Pancreas (tissue), 10 donors: ENCODE results near the gene EIF4E1B. TPM values are rescaled to one million over a fixed set of nuclear protein-coding genes. Genes with fewer than 3 reads are reported as not detected.

ENCODE experiments used
- ATAC-seq, 4 donors: fragments of 200-7000 bp; cut with Tn5 transposase; one replicate each; pipeline versions ENCODE4 v1.8.0 to v1.9.1; 2020; ENCODE audit warnings: mild to moderate bottlenecking in 4 of 4, moderate library complexity in 4 of 4
- DNase-seq, 6 donors: peaks; one replicate each; pipeline ENCODE4 v3.0.0-alpha.2; 2020
- FAIRE-seq: peaks from 2 replicates; lab custom pipeline; 2012; peaks lifted over from hg19 to GRCh38; lab: Jason Lieb, UNC
- H3K27ac ChIP-seq, 4 donors: fragments of 200-600 bp; sonication (generic); 1 replicate in 3 of 4; 2 replicates in 1 of 4; pipeline versions ENCODE4 v1.5.0 to v1.8.0; 2020
- H3K27me3 ChIP-seq, 4 donors: fragments of 200-600 bp; one replicate each; pipeline ENCODE4 v1.8.0; 2021
- H3K36me3 ChIP-seq, 3 donors: fragments of 200-600 bp; sonication (generic) in 1 of 3; one replicate each; pipeline versions ENCODE4 v1.5.0 to v1.8.0; 2020 to 2021
- H3K4me1 ChIP-seq, 3 donors: fragments of 200-600 bp; one replicate each; pipeline ENCODE4 v1.8.0; 2021
- H3K4me3 ChIP-seq, 4 donors: fragments of 200-600 bp; sonication (generic) in 2 of 4; one replicate each; pipeline versions ENCODE4 v1.5.0 to v1.8.0; 2020 to 2021
- H3K9me3 ChIP-seq, 4 donors: fragments of 200-600 bp; one replicate each; pipeline ENCODE4 v1.8.0; 2021
- WGBS, 2 donors: extraction: QIAGEN DNeasy Blood & Tissue Kit; methylation state at CpG; one replicate each; pipeline ENCODE4 v1.1.7; 2013; 5-methylcytosine and 5-hydroxymethylcytosine counted together
- intact Hi-C, 3 donors: fragments of 100-400 bp; cut with DNase I; formaldehyde crosslinking; loops; one replicate each; pipeline versions ENCODE4 v1.11.1 to v1.14.2; 2022
- polyA plus RNA-seq, 2 donors: library from polyadenylated mRNA; stranded (reverse); fragments of 200-250 nt; gene quantifications; one replicate each; pipeline ENCODE4 v1.2.3, GENCODE V29; 2013
- total RNA-seq, 6 donors: library from RNA; stranded (reverse); fragmentation: NEBNext Ultra II Directional in 4 of 6; extraction: Animal tissue kit (Norgen Biotek cat#: 25700) in 4 of 6; gene quantifications; one replicate each; pipeline versions ENCODE4 v1.2.1 to v1.2.4, GENCODE V29; 2021 to 2023
- TF ChIP-seq, protein P1 (sequence below), 4 donors: fragments of 200-600 bp; sonication (generic) in 3 of 4; IDR thresholded peaks; one replicate each; pipeline versions ENCODE4 v1.5.0 to v1.8.0; 2021; ENCODE audit warnings: antibody characterized with exemption in 4 of 4
- donor health status: healthy with polysubstance abuse.
- donor health status: DM: no; HTN: no; CAD: no; lungs with moderate emphysema.
- donor health status: DM: no; HTN: no; CAD: no.
- donor health status: control.
- donor health status: control.
- donor health status: Bipolar disorder and iron deficiency.
- donor health status: DM: yes; HTN: yes; CAD: no.
- donor health status: DM: no; HTN: no; CAD: no.
- donor health status: DM: no; HTN: no; CAD: no.
- donor health status: DM: yes; HTN: yes; CAD: no.

Gene EIF4E1B
- total and polyA plus RNA-seq, 8 donors: 0.04 to 1.5 (median 0.30) TPM; not detected in 5

DNA sequence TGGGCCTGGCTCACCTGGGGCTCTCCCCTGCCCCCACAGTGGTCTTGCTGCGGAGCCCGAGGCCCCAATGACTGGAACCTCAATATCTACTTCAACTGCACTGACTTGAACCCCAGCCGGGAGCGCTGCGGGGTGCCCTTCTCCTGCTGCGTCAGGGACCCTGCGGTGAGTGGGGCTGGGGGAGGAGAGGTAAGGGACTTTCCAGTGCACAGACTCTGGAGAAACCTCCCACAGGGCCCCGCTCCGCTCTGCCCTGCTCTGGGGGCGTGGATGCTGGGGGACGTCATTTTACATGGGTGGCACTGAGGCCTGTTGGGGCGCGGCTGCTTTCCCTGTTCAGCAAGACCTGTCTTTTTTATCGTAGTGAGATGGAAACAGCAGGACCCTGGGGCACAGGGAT is 24.4 kb downstream of the EIF4E1B start:
- Histone ChIP-seq H3K4me3 (no peak overlapping the region), H3K9me3 (no peaks in the 10 kb centered on the region), H3K4me1 (peaks cover 0 to 5% (median 0%) of the 10 kb centered on the region in 3 donors), H3K27ac (no peak overlapping the region), H3K36me3 (no peaks in the 10 kb centered on the region), H3K27me3 (no peaks in the 10 kb centered on the region)
- 96 to 98% methylated on average over 14 of the region's 14 CpGs for WGBS, 2 donors
- FAIRE-seq (no peak), DNase-seq (peak in 1 of 6 donors; percentile 63), ATAC-seq (no peak)
- intact Hi-C loops: loop anchor here in 1 of 3 donors (5.0 kb wide), 1 partner anchor 302 kb away; no protein-coding TSS in a partner anchor
- TF ChIP-seq, protein P1, sequence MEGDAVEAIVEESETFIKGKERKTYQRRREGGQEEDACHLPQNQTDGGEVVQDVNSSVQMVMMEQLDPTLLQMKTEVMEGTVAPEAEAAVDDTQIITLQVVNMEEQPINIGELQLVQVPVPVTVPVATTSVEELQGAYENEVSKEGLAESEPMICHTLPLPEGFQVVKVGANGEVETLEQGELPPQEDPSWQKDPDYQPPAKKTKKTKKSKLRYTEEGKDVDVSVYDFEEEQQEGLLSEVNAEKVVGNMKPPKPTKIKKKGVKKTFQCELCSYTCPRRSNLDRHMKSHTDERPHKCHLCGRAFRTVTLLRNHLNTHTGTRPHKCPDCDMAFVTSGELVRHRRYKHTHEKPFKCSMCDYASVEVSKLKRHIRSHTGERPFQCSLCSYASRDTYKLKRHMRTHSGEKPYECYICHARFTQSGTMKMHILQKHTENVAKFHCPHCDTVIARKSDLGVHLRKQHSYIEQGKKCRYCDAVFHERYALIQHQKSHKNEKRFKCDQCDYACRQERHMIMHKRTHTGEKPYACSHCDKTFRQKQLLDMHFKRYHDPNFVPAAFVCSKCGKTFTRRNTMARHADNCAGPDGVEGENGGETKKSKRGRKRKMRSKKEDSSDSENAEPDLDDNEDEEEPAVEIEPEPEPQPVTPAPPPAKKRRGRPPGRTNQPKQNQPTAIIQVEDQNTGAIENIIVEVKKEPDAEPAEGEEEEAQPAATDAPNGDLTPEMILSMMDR (IDR thresholded peaks at IDR 0.05): no peak

DNA sequence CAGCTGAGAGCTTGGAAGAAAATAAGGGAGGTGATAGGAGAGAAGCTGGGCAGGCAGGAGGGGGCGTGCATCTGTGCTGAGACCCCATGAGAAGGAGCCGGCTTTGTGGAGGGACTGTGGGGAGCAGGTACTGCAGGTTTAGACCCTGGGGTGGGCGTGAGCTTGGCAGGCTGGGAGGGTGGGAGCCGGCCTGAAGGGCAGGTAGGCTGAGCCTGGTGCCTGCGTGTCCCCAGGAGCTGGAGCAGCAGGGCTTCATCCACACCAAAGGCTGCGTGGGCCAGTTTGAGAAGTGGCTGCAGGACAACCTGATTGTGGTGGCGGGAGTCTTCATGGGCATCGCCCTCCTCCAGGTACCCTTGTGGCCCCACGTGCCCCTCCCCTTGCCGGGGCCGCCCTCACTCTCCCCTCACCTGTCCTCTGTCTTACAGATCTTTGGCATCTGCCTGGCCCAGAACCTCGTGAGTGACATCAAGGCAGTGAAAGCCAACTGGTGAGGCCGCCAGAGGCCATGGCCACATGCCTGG is 26.1 kb downstream of the EIF4E1B start:
- Histone ChIP-seq H3K9me3 (no peaks in the 10 kb centered on the region), H3K36me3 (no peaks in the 10 kb centered on the region), H3K27me3 (no peaks in the 10 kb centered on the region), H3K4me1 (peaks cover 0 to 5% (median 0%) of the 10 kb centered on the region in 3 donors), H3K27ac (no peak overlapping the region), H3K4me3 (no peak overlapping the region)
- FAIRE-seq (no peak), ATAC-seq (no peak), DNase-seq (peak in 1 of 6 donors; percentile 58)
- TF ChIP-seq, protein P1 (IDR thresholded peaks at IDR 0.05): no peak
- 87% methylated on average over 12 to 13 of the region's 13 CpGs for WGBS, 2 donors
- intact Hi-C loops: loop anchor here in 1 of 3 donors (5.0 kb wide), 1 partner anchor 301 kb away; no protein-coding TSS in a partner anchor

DNA sequence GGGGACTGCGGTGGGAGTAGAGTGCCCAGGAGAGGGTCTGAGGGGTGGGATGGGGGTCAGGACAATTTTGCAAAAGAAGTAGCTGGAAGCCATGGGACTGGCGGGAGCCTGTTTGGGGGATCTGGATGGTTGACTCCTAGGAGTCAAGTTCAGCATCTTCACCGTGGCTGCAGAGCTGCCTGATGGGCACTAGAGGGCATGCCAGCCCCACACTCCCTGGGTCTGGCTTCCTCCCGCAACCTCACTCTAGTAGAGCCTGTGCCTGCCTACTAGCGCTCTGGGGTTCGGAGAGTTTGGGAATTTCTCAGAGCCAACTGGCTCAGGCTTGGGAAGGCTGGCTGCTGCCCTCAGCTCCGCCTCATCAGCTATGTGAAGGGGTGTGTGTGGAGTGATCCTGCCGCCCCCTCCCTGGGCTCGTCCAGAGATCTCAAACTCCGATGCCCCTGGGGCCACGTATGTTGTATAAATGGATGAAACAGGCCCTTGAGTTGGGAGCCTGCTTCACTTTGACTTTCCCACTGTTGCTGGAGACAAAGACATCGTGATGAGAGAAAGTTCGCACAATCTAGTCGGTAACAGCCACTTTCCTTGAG is 27.6 kb downstream of the EIF4E1B start:
- Histone ChIP-seq H3K4me3 (no peak overlapping the region), H3K9me3 (no peaks in the 10 kb centered on the region), H3K36me3 (no peaks in the 10 kb centered on the region), H3K27ac (no peak overlapping the region), H3K4me1 (peaks cover 0 to 5% (median 0%) of the 10 kb centered on the region in 3 donors), H3K27me3 (no peaks in the 10 kb centered on the region)
- DNase-seq: peak in 4 of 6 donors; percentile 38 to 84 (median 66)
- no peak for FAIRE-seq
- ATAC-seq: peak; percentile 49 to 80 (median 78)
- TF ChIP-seq, protein P1 (IDR thresholded peaks at IDR 0.05): peak; percentile 56 to 61 (median 59)
- WGBS, 2 donors: 63 to 65% methylated on average over 14 of the region's 14 CpGs
- intact Hi-C loops: loop anchor here in 1 of 3 donors (5.0 kb wide), 1 partner anchor 299 kb away; no protein-coding TSS in a partner anchor

DNA sequence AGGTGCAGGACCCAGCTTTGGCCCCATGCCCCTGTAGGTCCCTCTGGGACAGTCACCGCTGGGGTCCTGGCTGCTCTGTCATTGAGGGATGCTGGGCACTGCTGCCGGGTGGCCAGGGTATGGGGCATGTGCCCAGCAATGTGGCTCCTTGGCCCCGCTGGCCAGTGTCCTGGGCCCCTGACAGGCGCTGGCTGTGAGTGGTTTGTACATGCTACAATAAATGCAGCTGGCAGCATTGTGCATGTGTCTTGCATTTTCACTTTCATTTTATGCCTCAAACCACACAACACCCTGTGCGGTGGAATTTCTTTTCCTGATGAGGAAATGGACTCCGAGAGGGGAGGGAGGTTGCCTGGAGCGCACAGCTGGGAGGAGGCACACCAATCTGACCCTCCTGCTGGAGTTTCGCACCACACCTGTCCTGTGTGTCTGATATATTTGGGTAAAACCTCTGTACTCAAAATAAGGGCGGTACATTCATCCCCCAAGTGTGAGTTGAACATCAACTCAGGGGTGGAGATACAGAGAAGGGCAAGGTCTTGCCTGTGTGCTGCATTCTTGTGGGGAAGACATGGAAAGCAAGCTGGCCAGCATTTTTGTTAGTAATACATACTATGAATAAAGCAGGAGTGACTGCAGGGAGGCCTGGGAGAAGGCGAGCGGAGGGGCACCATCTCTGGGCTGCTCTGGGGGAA is 28.5 kb downstream of the EIF4E1B start:
- ATAC-seq (peak in 3 of 4 donors; percentile 31 to 62 (median 45)), FAIRE-seq (no peak), DNase-seq (peak in 1 of 6 donors; percentile 55)
- no peak overlapping the region for H3K4me3 ChIP-seq
- no peak overlapping the region for H3K27ac ChIP-seq
- no peaks in the 10 kb centered on the region for H3K36me3 ChIP-seq
- intact Hi-C loops: loop anchor here in 1 of 3 donors (5.0 kb wide), 1 partner anchor 298 kb away; no protein-coding TSS in a partner anchor
- peaks cover 0 to 5% (median 0%) of the 10 kb centered on the region in 3 donors for H3K4me1 ChIP-seq
- TF ChIP-seq, protein P1 (IDR thresholded peaks at IDR 0.05): no peak
- no peaks in the 10 kb centered on the region for H3K27me3 ChIP-seq
- 70 to 80% methylated on average over 11 of the region's 11 CpGs for WGBS, 2 donors
- H3K9me3 ChIP-seq: no peaks in the 10 kb centered on the region
